MM.1S (cell line): Measurements from ENCODE around the gene MUC5B.

Experiments used
- DNase-seq: peaks from one replicate; pipeline ENCODE4 v3.0.0-alpha.2; 2015
- H2AFZ ChIP-seq: fragments of 300-600 bp; sonication (generic); 2 replicates; pipeline ENCODE4 v1.6.0; 2016; ENCODE audit warnings: antibody characterized with exemption, low read length
- H3F3A ChIP-seq: fragments of 300-600 bp; sonication (generic); 2 replicates; pipeline ENCODE4 v1.6.1; 2016; ENCODE audit warnings: mild to moderate bottlenecking, antibody characterized with exemption, low read length, moderate library complexity, mixed read lengths; ENCODE audit not compliant: insufficient read depth
- H3K27ac ChIP-seq: fragments of 300-600 bp; sonication (generic); 2 replicates; pipeline ENCODE4 v1.5.1; 2016; ENCODE audit warnings: mild to moderate bottlenecking, low read length
- H3K27me3 ChIP-seq: fragments of 300-600 bp; sonication (generic); replicated peaks from 2 replicates; pipeline ENCODE4 v1.6.0; 2016; ENCODE audit warnings: low read length; ENCODE audit not compliant: insufficient read depth
- H3K36me3 ChIP-seq: fragments of 300-600 bp; sonication (generic); replicated peaks from 2 replicates; pipeline ENCODE4 v1.6.1; 2016; ENCODE audit warnings: mild to moderate bottlenecking, low read length, mixed read lengths; ENCODE audit not compliant: insufficient read depth
- H3K4me1 ChIP-seq: fragments of 300-600 bp; sonication (generic); 2 replicates; pipeline ENCODE4 v1.6.1; 2016; ENCODE audit warnings: low read length, mixed read lengths
- H3K4me2 ChIP-seq: fragments of 300-600 bp; sonication (generic); 2 replicates; pipeline ENCODE4 v1.6.0; 2016; ENCODE audit warnings: low read depth, low read length
- H3K4me3 ChIP-seq: fragments of 300-600 bp; sonication (generic); 2 replicates; pipeline ENCODE4 v1.5.1; 2016; ENCODE audit warnings: low read length, mixed read lengths
- H3K79me2 ChIP-seq: fragments of 300-600 bp; sonication (generic); 2 replicates; pipeline ENCODE4 v1.6.1; 2016; ENCODE audit warnings: mixed run types, low read length, mixed read lengths
- H3K9ac ChIP-seq: fragments of 300-600 bp; sonication (generic); 2 replicates; pipeline ENCODE4 v1.6.1; 2016; ENCODE audit warnings: low read length, mixed read lengths
- H3K9me2 ChIP-seq: fragments of 300-600 bp; sonication (generic); replicated peaks from 2 replicates; pipeline ENCODE4 v1.6.1; 2016; ENCODE audit warnings: mild to moderate bottlenecking, low read length, mixed read lengths; ENCODE audit not compliant: insufficient read depth
- H3K9me3 ChIP-seq: fragments of 300-600 bp; sonication (generic); replicated peaks from 2 replicates; pipeline ENCODE4 v1.6.1; 2016; ENCODE audit warnings: mild to moderate bottlenecking, low read length, mixed read lengths; ENCODE audit not compliant: insufficient read depth
- H4K20me1 ChIP-seq: fragments of 300-600 bp; sonication (generic); 2 replicates; pipeline ENCODE4 v1.6.1; 2016; ENCODE audit warnings: mild to moderate bottlenecking, low read length, moderate library complexity, mixed read lengths; ENCODE audit not compliant: insufficient read depth
- EZH2 ChIP-seq: fragments of 300-600 bp; sonication (generic); optimal IDR thresholded peaks from 2 replicates; pipeline ENCODE3; 2017; ENCODE audit warnings: low read depth, mild to moderate bottlenecking, antibody characterized with exemption, low read length, mixed read lengths
- EZH2phosphoT487 ChIP-seq: fragments of 300-600 bp; sonication (generic); IDR thresholded peaks from 2 replicates; pipeline ENCODE4 v1.6.1; 2018; ENCODE audit warnings: antibody characterized with exemption, low read length
- TF ChIP-seq, protein P1 (sequence below): fragments of 300-600 bp; sonication (generic); IDR thresholded peaks from 2 replicates; pipeline ENCODE4 v1.5.1; 2016; ENCODE audit warnings: antibody characterized with exemption, low read length, mixed read lengths

Gene MUC5B

GRCh38 chr11:1219834-1220815, 2.7 kb upstream of the MUC5B start:
- H3K9ac ChIP-seq = no peak overlapping the region

GRCh38 chr11:1220941-1221721, 1.7 kb upstream of the MUC5B start:
- H3K27ac ChIP-seq = no peak overlapping the region
- no peaks in the 10 kb centered on the region for H3K36me3 ChIP-seq
- H3K9ac ChIP-seq = no peak overlapping the region
- no peak overlapping the region for H3K4me3 ChIP-seq
- no peaks in the 10 kb centered on the region for H3K4me1 ChIP-seq
- H3K9me3 ChIP-seq = no peaks in the 10 kb centered on the region
- H3K9me2 ChIP-seq = no peaks in the 10 kb centered on the region
- peaks cover 82% of the 10 kb centered on the region for H3K27me3 ChIP-seq
- no peak for TF ChIP-seq EZH2phosphoT487
- TF ChIP-seq EZH2 = no peak
- TF ChIP-seq, protein P1, sequence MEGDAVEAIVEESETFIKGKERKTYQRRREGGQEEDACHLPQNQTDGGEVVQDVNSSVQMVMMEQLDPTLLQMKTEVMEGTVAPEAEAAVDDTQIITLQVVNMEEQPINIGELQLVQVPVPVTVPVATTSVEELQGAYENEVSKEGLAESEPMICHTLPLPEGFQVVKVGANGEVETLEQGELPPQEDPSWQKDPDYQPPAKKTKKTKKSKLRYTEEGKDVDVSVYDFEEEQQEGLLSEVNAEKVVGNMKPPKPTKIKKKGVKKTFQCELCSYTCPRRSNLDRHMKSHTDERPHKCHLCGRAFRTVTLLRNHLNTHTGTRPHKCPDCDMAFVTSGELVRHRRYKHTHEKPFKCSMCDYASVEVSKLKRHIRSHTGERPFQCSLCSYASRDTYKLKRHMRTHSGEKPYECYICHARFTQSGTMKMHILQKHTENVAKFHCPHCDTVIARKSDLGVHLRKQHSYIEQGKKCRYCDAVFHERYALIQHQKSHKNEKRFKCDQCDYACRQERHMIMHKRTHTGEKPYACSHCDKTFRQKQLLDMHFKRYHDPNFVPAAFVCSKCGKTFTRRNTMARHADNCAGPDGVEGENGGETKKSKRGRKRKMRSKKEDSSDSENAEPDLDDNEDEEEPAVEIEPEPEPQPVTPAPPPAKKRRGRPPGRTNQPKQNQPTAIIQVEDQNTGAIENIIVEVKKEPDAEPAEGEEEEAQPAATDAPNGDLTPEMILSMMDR = no peak
- no peaks in the 10 kb centered on the region for H3F3A ChIP-seq
- H4K20me1 ChIP-seq = no peaks in the 10 kb centered on the region
- no peaks in the 10 kb centered on the region for H3K79me2 ChIP-seq
- no peak overlapping the region for H2AFZ ChIP-seq
- DNase-seq = no peak
- no peak overlapping the region for H3K4me2 ChIP-seq

More at GRCh38 chr11:1219834-1220815, 2.7 kb upstream of the MUC5B start:
- Histone ChIP-seq H3K27me3 (peaks cover 82% of the 10 kb centered on the region), H3F3A (no peaks in the 10 kb centered on the region), H3K27ac (no peak overlapping the region), H2AFZ (no peak overlapping the region), H4K20me1 (no peaks in the 10 kb centered on the region), H3K4me3 (no peak overlapping the region), H3K9me2 (no peaks in the 10 kb centered on the region), H3K4me1 (no peaks in the 10 kb centered on the region), H3K4me2 (no peak overlapping the region), H3K9me3 (no peaks in the 10 kb centered on the region), H3K36me3 (no peaks in the 10 kb centered on the region), H3K79me2 (no peaks in the 10 kb centered on the region)
- TF ChIP-seq, protein P1 = no peak
- no peak for TF ChIP-seq EZH2
- TF ChIP-seq EZH2phosphoT487 = no peak
- DNase-seq = no peak

DNA sequence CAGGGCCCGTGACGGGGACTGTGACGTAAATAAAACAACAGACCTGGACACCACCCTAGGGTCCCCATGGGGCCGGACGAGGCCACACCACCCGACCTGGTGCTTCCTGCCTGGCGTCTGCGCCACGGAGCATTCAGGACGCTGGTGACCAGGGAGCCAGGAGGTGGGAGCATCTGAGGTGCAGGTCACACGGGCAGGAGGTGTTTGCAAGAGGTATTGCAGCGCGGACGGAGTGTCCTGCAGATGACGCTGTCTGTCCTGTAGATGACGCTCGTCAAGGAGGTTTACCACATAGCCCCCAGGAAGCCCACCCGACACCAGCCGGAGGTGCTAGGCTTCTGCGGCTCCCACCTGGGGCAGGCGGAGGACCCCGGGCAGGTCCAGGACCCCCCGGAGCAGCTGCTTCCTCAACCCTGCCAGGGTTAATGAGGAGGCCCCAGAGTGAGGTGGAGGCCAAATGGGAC, 986 bp upstream of the MUC5B start:
- peaks cover 79% of the 10 kb centered on the region for H3K27me3 ChIP-seq

More for the DNA sequence above, 986 bp upstream of the MUC5B start:
- Histone ChIP-seq H3K4me2 (no peak overlapping the region), H3K9me3 (no peaks in the 10 kb centered on the region), H3K9ac (no peak overlapping the region), H3K36me3 (no peaks in the 10 kb centered on the region), H3K9me2 (no peaks in the 10 kb centered on the region), H3F3A (no peaks in the 10 kb centered on the region), H4K20me1 (no peaks in the 10 kb centered on the region), H3K79me2 (no peaks in the 10 kb centered on the region), H3K27ac (no peak overlapping the region), H3K4me1 (no peaks in the 10 kb centered on the region), H3K4me3 (no peak overlapping the region), H2AFZ (no peak overlapping the region)
- no peak for DNase-seq
- TF ChIP-seq EZH2phosphoT487 (no peak), EZH2 (no peak)
- TF ChIP-seq, protein P1 = no peak
